ENCODE results near the gene FAM107B.

DNA sequence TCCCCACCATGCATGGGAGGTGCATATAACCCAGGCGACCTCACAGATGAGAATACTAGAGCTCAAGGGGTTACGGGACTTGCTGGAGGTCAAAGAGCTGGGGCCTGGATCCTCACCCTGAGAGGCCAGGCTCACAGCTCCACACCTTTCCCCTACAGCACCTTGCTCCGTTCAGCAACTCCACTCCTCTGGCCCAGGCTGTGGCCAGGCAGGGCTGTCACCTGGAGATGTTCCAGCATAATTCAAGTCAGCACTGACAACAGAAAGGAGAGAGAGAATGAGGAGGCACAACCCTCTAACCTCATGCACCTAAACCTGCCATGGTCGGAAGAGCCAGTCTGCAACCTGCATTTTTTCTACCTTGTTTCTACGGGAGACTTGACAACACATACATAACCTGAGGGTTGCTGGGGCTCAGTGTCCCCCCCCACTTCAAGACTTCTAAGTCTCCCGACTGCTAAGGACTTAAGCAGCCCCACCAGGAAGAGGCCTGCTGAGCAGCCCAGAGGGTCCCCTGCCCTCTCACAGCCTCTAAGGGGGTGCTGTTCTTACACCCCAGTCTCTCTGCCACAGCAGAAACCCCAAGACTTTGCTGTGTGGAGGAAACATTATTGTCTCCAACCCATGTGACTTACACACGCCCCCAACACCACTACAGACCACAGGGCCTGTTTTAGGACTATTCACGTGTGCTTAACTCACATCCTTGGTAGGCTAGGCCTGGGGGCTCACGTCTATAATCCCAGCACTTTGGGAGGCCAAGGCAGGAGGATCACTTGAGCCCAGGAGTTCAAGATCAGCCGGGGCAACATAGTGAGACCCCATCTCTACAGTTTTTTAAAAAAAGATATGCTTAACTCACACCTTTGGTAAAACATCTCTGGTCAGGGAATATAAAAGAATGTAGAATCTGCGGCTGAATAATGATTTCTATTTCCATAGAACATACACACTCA, 175.6 kb downstream of the FAM107B start:
- TF ChIP-seq EZH2 (IDR thresholded peaks at IDR 0.05; ENCODE audit: borderline replicate concordance, low read depth, low read length, severe bottlenecking) (no peak), MYC (IDR thresholded peaks at IDR 0.05; ENCODE audit: low read depth, low read length) (no peak)
- TF ChIP-seq, protein P1, sequence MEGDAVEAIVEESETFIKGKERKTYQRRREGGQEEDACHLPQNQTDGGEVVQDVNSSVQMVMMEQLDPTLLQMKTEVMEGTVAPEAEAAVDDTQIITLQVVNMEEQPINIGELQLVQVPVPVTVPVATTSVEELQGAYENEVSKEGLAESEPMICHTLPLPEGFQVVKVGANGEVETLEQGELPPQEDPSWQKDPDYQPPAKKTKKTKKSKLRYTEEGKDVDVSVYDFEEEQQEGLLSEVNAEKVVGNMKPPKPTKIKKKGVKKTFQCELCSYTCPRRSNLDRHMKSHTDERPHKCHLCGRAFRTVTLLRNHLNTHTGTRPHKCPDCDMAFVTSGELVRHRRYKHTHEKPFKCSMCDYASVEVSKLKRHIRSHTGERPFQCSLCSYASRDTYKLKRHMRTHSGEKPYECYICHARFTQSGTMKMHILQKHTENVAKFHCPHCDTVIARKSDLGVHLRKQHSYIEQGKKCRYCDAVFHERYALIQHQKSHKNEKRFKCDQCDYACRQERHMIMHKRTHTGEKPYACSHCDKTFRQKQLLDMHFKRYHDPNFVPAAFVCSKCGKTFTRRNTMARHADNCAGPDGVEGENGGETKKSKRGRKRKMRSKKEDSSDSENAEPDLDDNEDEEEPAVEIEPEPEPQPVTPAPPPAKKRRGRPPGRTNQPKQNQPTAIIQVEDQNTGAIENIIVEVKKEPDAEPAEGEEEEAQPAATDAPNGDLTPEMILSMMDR (IDR thresholded peaks at IDR 0.05; ENCODE audit: extremely low read depth in 1 of 2, insufficient read depth in 1 of 2, low read depth in 1 of 2, low read length in 2 of 2): no peak

Measured in endothelial cell of umbilical vein (primary cell).